Germinal center (tissue), 1 donor: Measurements from ENCODE around the gene TTYH1.
"Not testable (repeated sequence)": the region's sequence is repeated elsewhere in the genome, so short reads cannot be mapped to it uniquely, and the experiment has no call there.

Experiments
- DNase-seq: peaks from one replicate; pipeline ENCODE4 v3.0.0; 2012; ENCODE audit warnings: mixed read lengths, low spot score

The TTYH1 gene

GRCh38 chr19:54461210-54461609 lies 45.9 kb downstream of the TTYH1 start:
- no peak for DNase-seq

- DNase-seq, result no peak
Observed at GRCh38 chr19:54461613-54462012, 46.3 kb downstream of the TTYH1 start.

GRCh38 chr19:54462047-54462654 lies 46.9 kb downstream of the TTYH1 start:
- no peak for DNase-seq

GRCh38 chr19:54462655-54463530 lies 47.6 kb downstream of the TTYH1 start:
- DNase-seq, result peak; percentile 53

- peak; percentile 84 for DNase-seq
Observed at GRCh38 chr19:54463531-54464043, 48.3 kb downstream of the TTYH1 start, which contains the start of gene LENG9. Gene LENG9, minus strand, starts transcription at chr19:54463778. Its CDS starts 252 bp downstream, at chr19:54463526.

GRCh38 chr19:54464044-54464629 lies 48.9 kb downstream of the TTYH1 start:
- DNase-seq, result peak; percentile 79

GRCh38 chr19:54464630-54465425 lies 49.6 kb downstream of the TTYH1 start:
- peak; percentile 82 for DNase-seq

GRCh38 chr19:54465426-54466109 lies 50.3 kb downstream of the TTYH1 start:
- DNase-seq, result no peak

- not testable (repeated sequence) for DNase-seq
Observed at GRCh38 chr19:54466110-54466480, 50.8 kb downstream of the TTYH1 start.

- DNase-seq, result no peak
Observed at GRCh38 chr19:54469496-54469934, 54.3 kb downstream of the TTYH1 start.

- DNase-seq, result no peak
Observed at GRCh38 chr19:54470276-54470887, 55.1 kb downstream of the TTYH1 start.

- DNase-seq, result no peak
Observed at GRCh38 chr19:54470991-54471782, 55.9 kb downstream of the TTYH1 start.

GRCh38 chr19:54473071-54473891 lies 58.0 kb downstream of the TTYH1 start, which contains the start of gene CDC42EP5:
Gene CDC42EP5, minus strand, starts transcription at chr19:54473296. Its CDS starts 7,749 bp downstream, at chr19:54465547.
- no peak for DNase-seq

GRCh38 chr19:54473892-54474372 lies 58.7 kb downstream of the TTYH1 start:
- DNase-seq, result no peak

GRCh38 chr19:54475706-54476105 lies 60.4 kb downstream of the TTYH1 start:
- DNase-seq, result no peak

GRCh38 chr19:54477650-54478049 lies 62.4 kb downstream of the TTYH1 start:
- no peak for DNase-seq

- peak; percentile 44 for DNase-seq
Observed at GRCh38 chr19:54478677-54479266, 63.5 kb downstream of the TTYH1 start.

- no peak for DNase-seq
Observed at GRCh38 chr19:54480051-54480450, 64.8 kb downstream of the TTYH1 start.
